Cardiac fibroblast (primary cell): Measurements from ENCODE around the gene CAPN14.

Experiments
- DNase-seq, 2 donors: peaks; one replicate each; pipeline versions ENCODE4 v3.0.0 to v3.0.0-alpha.2; 2010; ENCODE audit warnings: low read depth in 2 of 2
- H3K4me3 ChIP-seq, 2 donors: replicated peaks in 1 of 2; 1 replicate in 1 of 2; 2 replicates in 1 of 2; pipeline ENCODE4 v1.5.1; 2011; ENCODE audit warnings: low read depth in 2 of 2, low read length in 2 of 2, mild to moderate bottlenecking in 2 of 2, moderate library complexity in 1 of 2
- CTCF ChIP-seq: IDR thresholded peaks from one replicate; pipeline ENCODE4 v1.5.1; 2011; ENCODE audit warnings: low read depth, mild to moderate bottlenecking, low read length, inconsistent platforms

CAPN14 gene

GRCh38 chr2:31207790-31208189 lies 9.5 kb downstream of the CAPN14 start:
- no peak overlapping the region for H3K4me3 ChIP-seq
- no peak for TF ChIP-seq CTCF
- no peak for DNase-seq

GRCh38 chr2:31205613-31206012 lies 11.7 kb downstream of the CAPN14 start:
- no peak for TF ChIP-seq CTCF
- H3K4me3 ChIP-seq, result no peak overlapping the region
- no peak for DNase-seq

GRCh38 chr2:31205186-31205585 lies 12.1 kb downstream of the CAPN14 start:
- TF ChIP-seq CTCF, result no peak
- no peak for DNase-seq
- no peak overlapping the region for H3K4me3 ChIP-seq

- no peak for DNase-seq
- no peak for TF ChIP-seq CTCF
- no peak overlapping the region for H3K4me3 ChIP-seq
These were observed 12.5 kb downstream of the CAPN14 start for GRCh38 chr2:31204783-31205182.

- no peak overlapping the region for H3K4me3 ChIP-seq
- no peak for TF ChIP-seq CTCF
- DNase-seq, result no peak
These were observed 13.4 kb downstream of the CAPN14 start for GRCh38 chr2:31203916-31204315.

GRCh38 chr2:31202833-31203232 lies 14.5 kb downstream of the CAPN14 start:
- no peak for DNase-seq
- no peak overlapping the region for H3K4me3 ChIP-seq
- TF ChIP-seq CTCF, result no peak

GRCh38 chr2:31202041-31202440 lies 15.3 kb downstream of the CAPN14 start:
- TF ChIP-seq CTCF, result no peak
- DNase-seq, result no peak
- no peak overlapping the region for H3K4me3 ChIP-seq
